Endothelial cell of umbilical vein (primary cell): Measurements from ENCODE around the gene SOCS3.

Source experiments
- EZH2 ChIP-seq: IDR thresholded peaks from 2 replicates; pipeline ENCODE4 v1.6.1; 2012; ENCODE audit warnings: borderline replicate concordance, low read depth, mild to moderate bottlenecking, moderate library complexity, low read length, inconsistent platforms; ENCODE audit not compliant: severe bottlenecking
- POLR2AphosphoS5 ChIP-seq: IDR thresholded peaks from 2 replicates; pipeline ENCODE4 v1.6.1; 2012; ENCODE audit warnings: low read depth, mild to moderate bottlenecking, control low read depth, low read length, moderate library complexity; ENCODE audit not compliant: insufficient read depth
- TF ChIP-seq, protein P1 (sequence below), 2 donors: IDR thresholded peaks; 1 replicate in 1 of 2; 2 replicates in 1 of 2; pipeline ENCODE4 v1.5.1; 2011; ENCODE audit warnings: low read length in 2 of 2, mild to moderate bottlenecking in 2 of 2, moderate library complexity in 2 of 2, control low read depth in 1 of 2, inconsistent platforms in 1 of 2, low read depth in 1 of 2; ENCODE audit not compliant: insufficient read depth in 1 of 2; ENCODE audit errors: extremely low read depth in 1 of 2

DNA sequence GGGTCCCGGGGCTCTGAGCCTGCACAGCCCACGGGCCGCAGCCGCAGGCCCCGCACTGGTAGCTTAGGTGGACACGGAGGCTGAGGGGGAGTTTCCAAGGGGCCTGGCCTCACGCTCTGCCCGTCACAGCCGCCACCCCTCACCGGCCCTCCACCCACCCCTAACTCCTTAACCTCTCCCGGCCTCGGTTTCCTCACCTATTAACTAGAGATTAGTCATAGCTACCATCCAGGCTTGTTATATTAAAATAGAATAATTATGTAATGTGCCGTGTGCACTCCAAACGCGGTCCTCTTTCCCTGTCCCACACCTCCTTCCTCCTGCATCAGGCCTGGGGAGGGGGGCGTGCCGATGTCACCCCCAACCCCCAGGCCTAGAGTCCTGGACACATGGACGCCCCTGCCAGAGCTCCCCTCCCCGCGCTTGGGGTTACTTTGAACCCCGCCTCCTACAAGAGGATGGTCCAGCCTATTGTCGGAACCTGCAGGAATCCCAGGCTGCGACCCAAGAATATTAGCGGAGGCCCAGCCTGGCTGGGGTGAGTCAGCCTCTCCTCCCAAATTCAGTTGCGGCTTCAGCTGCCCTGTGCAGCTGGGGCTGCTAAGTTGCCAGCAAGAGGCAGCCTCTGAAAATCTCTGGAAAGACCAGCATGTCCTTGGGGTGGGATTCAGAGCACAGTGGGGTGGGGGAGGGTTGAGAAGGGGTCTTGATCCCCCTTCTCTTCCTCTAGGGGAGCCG lies 17.3 kb downstream of the SOCS3 start:
- TF ChIP-seq, protein P1, sequence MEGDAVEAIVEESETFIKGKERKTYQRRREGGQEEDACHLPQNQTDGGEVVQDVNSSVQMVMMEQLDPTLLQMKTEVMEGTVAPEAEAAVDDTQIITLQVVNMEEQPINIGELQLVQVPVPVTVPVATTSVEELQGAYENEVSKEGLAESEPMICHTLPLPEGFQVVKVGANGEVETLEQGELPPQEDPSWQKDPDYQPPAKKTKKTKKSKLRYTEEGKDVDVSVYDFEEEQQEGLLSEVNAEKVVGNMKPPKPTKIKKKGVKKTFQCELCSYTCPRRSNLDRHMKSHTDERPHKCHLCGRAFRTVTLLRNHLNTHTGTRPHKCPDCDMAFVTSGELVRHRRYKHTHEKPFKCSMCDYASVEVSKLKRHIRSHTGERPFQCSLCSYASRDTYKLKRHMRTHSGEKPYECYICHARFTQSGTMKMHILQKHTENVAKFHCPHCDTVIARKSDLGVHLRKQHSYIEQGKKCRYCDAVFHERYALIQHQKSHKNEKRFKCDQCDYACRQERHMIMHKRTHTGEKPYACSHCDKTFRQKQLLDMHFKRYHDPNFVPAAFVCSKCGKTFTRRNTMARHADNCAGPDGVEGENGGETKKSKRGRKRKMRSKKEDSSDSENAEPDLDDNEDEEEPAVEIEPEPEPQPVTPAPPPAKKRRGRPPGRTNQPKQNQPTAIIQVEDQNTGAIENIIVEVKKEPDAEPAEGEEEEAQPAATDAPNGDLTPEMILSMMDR (IDR thresholded peaks at IDR 0.05; ENCODE audit: extremely low read depth in 1 of 2, insufficient read depth in 1 of 2, low read depth in 1 of 2, low read length in 2 of 2): no peak
- no peak for TF ChIP-seq POLR2AphosphoS5
- no peak for TF ChIP-seq EZH2
